Choroid plexus epithelial cell (primary cell): ENCODE results near the gene SPINT4.
"Not testable (repeated sequence)": the region's sequence is repeated elsewhere in the genome, so short reads cannot be mapped to it uniquely, and the experiment has no call there.

ENCODE experiments used
- DNase-seq: peaks from one replicate; pipeline ENCODE4 v3.0.0-alpha.2; 2010; ENCODE audit warnings: low read depth
- H3K4me3 ChIP-seq: 2 replicates; pipeline ENCODE4 v1.5.1; 2011; ENCODE audit warnings: low read depth, mild to moderate bottlenecking, control low read depth, low read length, moderate library complexity
- TF ChIP-seq, protein P1 (sequence below): conservative IDR thresholded peaks from 2 replicates; pipeline ENCODE4 v1.5.1; 2011; ENCODE audit warnings: low read depth, mild to moderate bottlenecking, control low read depth, inconsistent platforms, low read length, moderate library complexity

The SPINT4 gene

GRCh38 chr20:45722047-45722446 lies at the start of gene SPINT4:
Gene SPINT4 (plus strand): TSS chr20:45722347. CDS start chr20:45722368, 21 bp downstream.
- no peak within 1 kb of the TSS for H3K4me3 ChIP-seq
- TF ChIP-seq, protein P1, sequence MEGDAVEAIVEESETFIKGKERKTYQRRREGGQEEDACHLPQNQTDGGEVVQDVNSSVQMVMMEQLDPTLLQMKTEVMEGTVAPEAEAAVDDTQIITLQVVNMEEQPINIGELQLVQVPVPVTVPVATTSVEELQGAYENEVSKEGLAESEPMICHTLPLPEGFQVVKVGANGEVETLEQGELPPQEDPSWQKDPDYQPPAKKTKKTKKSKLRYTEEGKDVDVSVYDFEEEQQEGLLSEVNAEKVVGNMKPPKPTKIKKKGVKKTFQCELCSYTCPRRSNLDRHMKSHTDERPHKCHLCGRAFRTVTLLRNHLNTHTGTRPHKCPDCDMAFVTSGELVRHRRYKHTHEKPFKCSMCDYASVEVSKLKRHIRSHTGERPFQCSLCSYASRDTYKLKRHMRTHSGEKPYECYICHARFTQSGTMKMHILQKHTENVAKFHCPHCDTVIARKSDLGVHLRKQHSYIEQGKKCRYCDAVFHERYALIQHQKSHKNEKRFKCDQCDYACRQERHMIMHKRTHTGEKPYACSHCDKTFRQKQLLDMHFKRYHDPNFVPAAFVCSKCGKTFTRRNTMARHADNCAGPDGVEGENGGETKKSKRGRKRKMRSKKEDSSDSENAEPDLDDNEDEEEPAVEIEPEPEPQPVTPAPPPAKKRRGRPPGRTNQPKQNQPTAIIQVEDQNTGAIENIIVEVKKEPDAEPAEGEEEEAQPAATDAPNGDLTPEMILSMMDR = no peak
- DNase-seq = no peak

DNA sequence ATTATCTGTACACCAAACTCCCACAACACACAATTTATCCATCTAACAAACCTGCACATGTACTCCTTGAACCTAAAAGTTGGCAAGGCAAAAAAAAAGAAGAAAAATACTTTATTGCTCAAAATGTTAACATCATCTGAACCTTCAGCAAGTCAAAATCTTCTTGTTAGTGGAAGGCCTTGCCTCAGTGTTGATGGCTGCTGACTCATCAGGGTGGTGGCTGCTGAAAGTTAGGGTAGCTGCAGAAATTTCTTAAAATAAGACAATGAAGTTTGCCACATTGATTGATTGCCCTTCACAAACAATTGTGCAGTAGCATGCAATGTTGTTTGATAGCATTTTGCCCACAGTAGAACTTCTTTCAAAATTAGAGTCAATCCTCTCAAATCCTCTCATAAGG lies 49.4 kb upstream of the SPINT4 start:
- TF ChIP-seq, protein P1 = no peak

GRCh38 chr20:45679650-45680049 lies 42.5 kb upstream of the SPINT4 start:
- TF ChIP-seq, protein P1 = no peak
- DNase-seq = no peak
- no peak overlapping the region for H3K4me3 ChIP-seq

More for the DNA sequence above, 49.4 kb upstream of the SPINT4 start:
- no peak overlapping the region for H3K4me3 ChIP-seq
- no peak for DNase-seq

DNA sequence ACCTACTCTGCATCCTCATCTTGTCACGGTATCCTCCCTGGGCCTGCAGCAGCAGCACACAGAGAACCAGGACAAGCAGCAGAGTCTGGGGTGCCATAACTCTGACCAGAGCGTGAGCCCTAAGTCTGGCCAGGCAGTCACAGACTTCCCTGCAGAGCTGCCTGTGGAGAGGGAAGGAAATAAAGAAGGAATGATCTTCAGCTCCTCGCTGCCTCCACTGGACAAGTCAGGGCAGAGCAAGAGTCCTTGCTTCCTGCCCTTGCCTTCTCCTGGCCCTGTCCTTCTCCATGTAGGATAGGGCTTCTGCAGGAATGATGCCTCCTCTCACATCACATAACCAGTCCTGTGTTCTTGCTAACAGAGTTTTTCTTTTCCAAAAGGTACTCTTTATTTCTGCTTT lies 36.3 kb upstream of the SPINT4 start:
- no peak overlapping the region for H3K4me3 ChIP-seq
- TF ChIP-seq, protein P1 = peak; percentile 29
- DNase-seq = peak; percentile 10

GRCh38 chr20:45693346-45693745 lies 28.8 kb upstream of the SPINT4 start:
- DNase-seq, H3K4me3 ChIP-seq: not testable (repeated sequence)

DNA sequence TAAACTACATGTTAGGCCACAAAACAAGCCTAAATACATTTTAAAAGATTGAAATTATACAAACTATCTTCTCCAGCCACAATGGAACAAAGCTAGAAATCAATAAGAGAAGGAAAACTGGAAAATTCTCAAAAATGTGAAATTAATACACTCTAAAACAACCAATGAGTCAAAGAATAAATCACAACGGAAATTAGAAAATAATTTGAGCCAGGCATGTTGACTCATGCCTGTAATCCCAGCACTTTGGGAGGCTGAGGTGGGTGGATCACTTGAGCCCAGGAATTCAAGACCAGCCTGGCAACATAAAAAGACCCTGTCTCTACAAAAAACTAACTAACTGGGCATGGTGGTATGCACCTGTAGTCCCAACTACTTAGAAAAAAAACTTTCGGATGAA lies 26.7 kb upstream of the SPINT4 start:
- no peak overlapping the region for H3K4me3 ChIP-seq
- no peak for DNase-seq
- TF ChIP-seq, protein P1 = no peak

DNA sequence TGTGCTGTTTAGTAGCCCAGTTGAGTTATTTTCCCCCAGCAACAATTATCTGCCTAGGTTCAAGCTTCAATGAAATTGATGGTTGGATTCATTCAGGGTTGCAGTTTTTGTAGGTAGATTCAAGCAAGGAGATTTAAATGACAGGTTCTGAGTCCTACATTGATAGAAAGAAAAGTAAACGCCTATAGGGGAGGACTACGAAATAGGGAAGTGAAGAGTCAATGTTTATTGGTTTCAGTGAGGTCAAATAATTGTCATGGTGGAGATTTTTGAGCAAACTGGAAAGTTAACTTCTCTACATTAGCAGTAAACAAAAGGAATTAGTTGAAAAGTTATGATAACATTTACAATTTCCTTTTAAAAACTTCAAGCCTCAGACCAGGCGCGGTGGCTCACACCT lies 21.0 kb upstream of the SPINT4 start:
- no peak for DNase-seq
- TF ChIP-seq, protein P1 = no peak
- H3K4me3 ChIP-seq = no peak overlapping the region

GRCh38 chr20:45701873-45702272 lies 20.3 kb upstream of the SPINT4 start, which contains the start of gene WFDC13:
Gene WFDC13 (plus strand): TSS chr20:45702038. CDS start chr20:45702124, 86 bp downstream.
- TF ChIP-seq, protein P1 = no peak
- no peak within 1 kb of the TSS for H3K4me3 ChIP-seq
- DNase-seq = no peak
